T-helper 22 cell (primary cell): ENCODE data around the gene PRRC2B.
"Not testable (repeated sequence)": the region's sequence is repeated elsewhere in the genome, so short reads cannot be mapped to it uniquely, and the experiment has no call there.

ENCODE experiments used
- DNase-seq: peaks from one replicate; pipeline ENCODE4 v3.0.0-alpha.2; 2020; ENCODE audit warnings: low read depth

PRRC2B gene

DNA sequence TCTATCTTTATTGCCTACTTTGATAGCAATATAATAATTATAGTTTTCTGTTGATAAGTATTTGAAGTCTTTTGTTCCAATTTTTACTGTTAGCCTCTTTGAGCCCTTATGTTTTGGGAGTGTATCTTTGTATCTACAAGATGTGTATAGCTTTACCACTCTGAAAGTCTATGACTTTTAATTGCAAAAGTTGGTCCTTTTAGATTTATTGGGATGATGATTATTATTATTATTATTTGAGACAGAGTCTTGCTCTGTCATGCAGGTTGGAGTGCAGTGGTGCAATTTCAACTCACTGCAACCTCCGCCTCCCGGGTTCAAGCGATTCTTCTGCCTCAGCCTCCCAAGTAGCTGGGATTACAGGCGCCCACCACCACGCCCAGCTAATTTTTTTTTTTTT, 78.2 kb downstream of the PRRC2B start:
- DNase-seq = not testable (repeated sequence)

DNA sequence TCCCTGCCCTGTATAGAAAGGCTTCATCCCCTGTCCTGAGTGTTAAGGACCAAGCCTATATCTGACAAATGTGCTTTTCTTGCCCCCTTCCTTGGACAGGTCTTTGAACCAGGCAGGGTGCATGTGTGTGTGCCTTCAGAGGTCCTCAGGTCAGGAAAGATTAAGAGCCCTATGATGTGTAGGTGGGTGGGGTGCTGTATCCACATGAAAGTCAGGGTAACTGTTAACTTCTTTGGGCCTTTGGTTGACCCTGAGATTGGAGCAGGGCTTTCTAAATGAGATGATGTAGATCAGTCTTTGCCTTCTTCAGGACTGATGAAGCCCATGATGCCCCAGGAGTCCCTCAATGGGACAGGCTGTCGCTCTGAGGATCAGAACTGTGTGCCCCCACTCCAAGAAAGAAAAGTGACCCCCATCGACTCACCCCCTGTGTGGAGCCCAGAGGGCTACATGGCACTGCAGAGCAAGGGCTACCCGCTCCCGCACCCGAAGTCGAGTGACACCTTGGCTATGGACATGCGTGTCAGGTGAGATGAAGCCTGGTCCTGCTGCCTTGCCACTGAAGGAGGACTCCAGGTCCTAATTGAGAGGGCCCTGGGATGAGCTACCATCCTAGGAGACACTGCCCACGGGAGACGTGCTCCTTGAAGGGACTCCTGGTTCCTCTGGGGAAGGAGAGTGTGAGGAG, 79.5 kb downstream of the PRRC2B start:
- DNase-seq = no peak

DNA sequence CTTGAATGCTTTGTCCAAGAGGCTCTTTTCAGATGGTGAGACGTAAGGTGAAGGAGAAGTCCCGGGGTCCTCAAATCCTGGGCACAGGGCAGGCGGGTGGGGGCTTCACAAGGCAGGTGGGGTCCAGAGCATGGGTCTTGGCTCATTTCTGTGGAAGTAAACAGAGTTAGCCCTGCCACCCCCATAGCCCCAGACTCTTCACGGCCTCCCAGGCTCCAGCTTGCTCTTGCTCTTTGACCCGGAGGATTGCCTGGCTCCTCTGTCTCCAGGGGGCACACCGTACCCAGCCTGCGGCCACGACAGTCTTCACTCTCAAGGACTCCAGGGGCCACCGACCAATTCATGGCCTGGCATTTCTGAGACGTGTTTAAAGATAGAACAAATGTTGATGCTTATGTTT, 80.0 kb downstream of the PRRC2B start:
- DNase-seq = no peak

DNA sequence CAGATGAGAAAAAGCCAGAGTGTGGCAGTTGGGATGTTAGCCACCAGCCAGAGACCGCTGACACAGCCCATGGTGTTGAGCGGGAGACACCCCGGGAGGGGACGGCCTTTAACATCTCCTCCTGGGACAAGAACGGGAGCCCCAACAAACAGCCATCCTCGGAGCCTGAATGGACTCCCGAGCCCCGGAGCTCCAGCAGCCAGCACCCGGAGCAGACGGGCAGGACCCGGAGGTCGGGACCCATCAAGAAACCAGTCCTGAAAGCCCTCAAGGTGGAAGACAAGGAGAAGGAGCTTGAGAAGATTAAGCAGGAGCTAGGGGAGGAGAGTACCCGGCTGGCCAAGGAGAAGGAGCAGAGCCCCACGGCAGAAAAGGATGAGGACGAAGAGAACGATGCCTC, 80.8 kb downstream of the PRRC2B start:
- DNase-seq = no peak

DNA sequence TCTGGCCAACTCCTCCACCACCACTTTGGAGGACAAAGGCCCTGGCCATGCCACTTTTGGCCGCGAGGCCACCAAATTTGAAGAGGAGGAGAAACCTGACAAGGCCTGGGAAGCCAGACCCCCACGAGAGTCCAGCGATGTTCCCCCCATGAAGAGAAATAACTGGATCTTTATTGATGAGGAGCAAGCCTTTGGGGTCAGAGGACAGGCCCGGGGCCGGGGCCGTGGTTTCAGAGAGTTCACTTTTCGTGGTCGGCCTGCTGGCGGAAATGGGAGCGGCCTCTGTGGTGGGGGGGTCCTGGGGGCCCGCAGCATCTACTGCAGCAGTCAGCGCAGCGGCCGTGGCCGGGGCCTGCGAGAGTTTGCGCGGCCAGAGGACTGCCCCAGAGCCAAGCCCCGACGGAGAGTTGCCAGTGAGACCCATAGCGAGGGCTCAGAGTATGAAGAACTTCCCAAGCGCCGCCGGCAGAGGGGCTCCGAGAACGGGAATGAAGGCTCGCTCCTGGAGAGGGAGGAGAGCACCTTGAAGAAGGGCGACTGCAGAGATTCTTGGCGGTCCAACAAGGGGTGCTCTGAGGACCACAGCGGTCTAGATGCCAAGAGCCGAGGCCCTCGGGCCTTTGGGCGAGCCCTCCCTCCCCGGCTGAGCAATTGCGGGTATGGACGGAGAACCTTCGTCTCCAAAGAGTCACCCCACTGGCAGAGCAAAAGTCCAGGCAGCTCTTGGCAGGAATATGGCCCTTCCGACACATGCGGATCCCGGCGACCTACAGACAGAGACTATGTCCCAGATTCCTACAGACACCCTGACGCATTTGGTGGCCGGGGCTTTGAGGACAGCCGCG, 81.4 kb downstream of the PRRC2B start:
- no peak for DNase-seq

DNA sequence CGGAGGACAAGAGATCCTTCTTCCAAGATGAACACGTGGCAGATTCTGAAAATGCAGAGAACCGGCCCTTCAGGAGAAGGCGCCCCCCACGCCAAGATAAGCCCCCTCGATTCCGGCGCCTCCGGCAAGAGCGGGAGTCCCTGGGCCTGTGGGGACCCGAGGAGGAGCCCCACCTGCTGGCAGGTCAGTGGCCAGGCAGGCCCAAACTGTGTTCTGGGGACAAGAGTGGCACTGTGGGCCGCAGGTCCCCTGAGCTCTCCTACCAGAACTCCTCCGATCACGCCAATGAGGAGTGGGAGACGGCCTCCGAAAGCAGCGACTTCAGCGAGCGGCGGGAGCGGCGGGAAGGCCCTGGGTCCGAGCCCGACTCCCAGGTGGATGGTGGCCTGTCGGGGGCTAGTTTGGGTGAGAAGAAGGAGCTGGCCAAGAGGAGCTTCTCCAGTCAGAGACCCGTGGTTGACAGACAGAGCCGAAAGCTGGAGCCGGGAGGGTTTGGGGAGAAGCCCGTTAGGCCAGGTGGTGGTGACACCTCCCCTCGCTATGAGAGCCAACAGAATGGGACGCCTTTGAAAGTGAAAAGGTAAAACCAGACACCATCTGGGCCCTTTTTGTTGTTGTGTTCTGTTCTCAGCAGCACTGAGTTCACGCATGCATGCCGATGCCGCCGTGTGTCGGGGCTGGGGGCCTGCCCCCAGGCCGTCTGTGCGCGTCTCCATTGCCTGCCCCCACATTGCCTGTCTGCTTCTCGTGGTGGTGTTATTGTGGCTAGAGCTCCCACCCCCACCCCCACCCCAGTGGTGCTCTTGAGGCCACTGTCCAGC, 82.3 kb downstream of the PRRC2B start:
- no peak for DNase-seq

DNA sequence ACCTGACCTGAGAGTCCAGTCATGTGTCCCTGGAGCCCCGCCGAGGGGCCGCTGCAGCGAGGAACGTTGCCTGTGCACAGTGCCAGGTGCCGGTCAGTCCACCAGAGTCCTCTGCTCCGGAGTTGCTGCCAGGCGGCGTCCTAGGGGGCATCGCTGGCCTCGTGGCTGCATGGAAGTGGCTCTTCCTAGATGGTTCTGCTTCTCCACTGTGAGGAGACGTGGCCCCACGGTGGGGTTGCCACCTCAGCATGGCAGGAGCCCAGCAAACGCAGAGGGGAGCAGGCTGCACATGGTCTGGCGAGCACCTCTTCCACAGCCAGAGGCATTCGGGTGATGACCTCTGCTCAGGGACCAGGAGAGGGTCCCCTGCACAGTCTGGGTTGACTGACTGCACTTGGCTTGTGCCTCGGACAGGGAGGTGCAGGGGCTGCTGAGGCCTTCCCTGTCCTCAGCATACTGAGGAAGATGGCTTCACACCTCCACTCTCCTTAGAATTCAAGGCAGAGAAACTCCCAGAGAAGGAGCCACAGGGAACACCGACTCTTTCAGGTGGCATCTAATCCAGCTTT, 83.0 kb downstream of the PRRC2B start:
- no peak for DNase-seq

DNA sequence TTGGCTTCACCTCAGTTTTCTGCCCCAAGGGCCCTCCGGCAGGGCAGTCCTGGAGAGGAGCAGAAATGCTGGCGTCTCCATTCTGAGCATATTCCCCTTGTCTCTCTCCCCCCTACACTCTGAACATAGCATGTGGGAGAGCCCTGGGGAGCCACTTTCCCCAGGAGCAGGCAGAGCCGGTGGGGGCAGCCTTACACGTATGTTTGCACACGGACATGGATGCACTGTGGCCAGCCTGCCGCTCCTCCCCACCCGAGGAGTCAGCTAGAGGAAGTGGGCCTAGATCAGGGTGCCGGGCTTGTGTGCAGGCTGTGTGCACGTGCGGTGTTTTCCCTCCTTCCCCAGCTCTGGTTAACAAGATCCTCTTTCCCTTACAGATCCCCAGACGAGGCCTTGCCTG, 83.5 kb downstream of the PRRC2B start:
- no peak for DNase-seq

DNA sequence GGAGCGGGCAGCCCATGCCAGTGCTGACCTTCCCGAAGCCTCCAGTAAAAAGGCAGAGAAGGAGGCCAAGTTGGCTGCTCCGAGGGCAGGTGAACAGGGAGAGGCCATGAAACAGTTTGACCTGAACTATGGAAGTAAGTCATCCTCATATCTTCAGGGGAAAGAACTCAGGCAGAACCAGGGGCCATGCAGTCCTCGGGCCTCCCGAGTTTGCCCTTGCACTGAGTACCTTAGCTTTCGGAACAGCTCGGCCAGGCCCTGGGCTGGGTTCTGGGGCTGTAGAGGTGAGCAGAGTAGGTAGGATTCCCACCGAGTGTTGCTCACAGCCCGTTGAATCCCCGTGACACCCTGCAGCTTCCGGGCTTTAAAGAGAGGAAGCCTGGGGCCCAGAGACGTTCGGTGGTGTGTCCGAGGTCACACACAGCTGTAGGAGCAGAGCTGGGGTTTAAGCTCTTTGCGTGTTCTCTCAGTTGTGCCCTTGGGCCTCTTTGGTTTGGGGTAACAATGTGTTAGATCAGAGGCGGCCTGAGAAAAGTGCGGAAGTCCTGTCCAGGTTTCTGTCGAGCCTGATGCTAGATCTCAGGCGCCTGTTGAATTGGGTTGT, 84.0 kb downstream of the PRRC2B start:
- no peak for DNase-seq

DNA sequence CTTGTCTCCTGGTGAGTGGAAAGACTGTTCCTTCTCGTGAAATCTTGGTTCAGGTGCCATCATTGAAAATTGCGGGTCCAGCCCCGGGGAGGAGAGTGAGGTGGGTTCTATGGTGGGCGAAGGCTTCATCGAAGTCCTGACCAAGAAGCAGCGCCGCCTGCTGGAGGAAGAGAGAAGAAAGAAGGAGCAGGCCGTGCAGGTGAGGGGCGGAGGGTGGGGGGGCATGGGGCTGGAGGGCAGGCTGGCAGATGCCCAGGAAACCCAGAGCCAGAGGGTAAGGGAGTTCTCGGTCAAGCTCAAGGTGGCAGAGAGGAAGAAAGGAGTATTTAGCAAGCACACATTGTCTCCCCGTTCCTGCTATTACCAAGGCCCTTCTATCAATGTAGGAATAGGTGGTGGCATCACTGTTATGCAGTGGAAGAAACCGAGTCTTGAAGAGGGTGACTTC, 84.6 kb downstream of the PRRC2B start:
- no peak for DNase-seq

DNA sequence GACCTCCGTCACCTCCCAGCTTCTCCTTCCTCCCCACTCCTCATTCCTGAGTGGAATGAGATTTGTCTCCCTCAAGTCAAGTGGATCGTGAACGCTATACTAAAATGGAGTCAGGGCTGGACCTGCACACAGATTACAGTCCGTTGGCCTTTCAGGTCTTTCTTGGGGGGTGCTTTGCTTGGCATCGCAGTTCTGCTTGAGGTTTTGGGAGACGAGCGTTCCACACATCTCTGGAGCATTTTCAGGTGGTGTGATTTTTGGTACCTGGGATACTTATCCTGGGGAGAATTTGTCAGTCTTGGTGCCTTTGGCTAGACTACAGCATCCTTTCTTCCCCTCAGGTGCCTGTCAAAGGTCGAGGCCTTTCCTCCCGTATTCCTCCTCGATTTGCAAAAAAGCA, 85.0 kb downstream of the PRRC2B start:
- no peak for DNase-seq

DNA sequence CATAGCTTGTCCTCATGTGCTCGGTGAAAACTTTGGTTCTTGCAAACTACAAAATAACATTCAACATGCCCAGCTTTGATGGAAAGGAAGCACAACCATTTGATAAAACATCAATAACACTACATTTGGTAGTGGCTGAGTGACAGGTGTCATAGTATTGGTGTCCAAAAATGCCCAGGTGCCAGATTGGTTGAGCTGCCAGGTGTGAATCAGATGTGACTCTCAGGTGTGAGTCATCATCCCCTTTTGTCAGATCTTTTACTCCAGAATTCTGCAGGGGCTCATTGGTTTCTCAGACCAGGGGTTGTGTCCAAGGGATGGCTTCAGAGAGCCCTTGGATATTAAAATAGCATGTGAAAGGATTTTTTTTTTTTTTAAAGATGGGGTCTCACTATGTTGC, 86.4 kb downstream of the PRRC2B start:
- DNase-seq = no peak

DNA sequence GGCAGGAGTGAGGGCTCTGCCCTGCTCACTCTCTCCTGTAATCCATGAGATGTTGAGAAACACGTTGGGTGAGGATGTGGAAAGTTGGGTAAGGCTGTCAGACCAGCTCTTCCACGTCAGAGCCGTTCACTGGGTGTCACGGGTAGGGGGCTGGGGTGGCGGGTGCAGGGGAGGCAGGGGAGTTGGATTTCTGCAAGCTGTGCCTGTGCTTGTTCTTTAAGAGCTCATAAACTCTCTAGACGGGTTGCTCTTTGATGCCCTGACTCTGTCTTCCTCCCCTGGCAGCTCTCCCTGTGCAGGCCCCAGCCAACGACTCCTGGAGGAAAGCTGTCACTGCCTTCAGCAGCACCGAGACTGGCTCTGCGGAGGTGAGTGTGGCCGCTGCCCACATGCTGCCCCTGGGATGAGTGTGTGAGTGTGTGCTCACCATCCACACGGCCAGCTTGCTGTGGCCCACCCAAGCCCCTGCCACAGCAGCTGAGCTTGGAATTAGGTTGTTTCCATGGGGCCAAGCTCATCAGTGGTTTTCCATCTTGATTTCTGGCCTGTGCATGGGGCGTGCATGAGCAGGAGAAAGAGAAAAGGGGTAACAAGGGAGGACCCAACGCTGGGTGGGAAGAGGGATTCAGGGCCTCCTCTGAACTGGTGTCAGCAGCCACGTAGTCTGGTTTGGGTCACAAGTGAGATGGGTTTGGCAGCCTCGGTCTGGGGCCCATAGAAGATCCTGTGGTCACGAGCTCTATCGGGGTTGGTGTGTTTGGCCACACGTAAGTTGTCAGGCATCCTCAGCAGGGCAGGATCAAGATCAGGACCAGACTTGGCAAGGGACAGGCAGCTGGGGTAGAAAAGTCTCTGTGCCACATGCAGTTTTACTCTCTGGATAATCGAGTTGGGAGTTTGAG, 87.8 kb downstream of the PRRC2B start:
- DNase-seq = no peak

DNA sequence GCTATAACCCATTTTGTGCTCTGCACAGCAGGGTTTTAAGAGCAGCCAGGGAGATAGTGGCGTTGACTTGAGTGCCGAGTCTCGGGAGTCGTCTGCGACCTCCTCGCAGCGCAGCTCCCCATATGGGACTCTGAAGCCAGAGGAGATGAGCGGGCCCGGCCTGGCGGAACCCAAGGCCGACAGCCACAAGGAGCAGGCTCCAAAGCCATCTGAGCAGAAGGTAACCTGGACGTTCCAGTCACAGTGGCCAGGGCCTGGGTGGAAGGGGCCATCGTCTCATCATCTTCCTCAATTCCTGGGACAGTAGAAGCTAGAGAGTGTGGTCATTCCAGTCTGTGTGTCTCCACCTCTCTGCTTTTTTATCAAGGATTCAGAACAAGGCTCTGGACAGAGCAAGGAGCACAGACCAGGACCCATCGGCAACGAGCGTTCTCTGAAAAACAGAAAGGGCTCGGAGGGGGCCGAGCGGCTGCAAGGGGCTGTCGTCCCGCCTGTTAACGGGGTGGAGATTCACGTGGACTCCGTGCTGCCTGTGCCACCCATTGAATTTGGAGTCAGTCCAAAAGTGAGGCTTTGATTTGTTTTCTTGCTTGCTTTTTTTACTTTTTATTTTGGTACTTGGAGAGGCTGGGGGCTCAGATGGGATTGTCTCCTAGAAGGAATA, 88.6 kb downstream of the PRRC2B start:
- no peak for DNase-seq

DNA sequence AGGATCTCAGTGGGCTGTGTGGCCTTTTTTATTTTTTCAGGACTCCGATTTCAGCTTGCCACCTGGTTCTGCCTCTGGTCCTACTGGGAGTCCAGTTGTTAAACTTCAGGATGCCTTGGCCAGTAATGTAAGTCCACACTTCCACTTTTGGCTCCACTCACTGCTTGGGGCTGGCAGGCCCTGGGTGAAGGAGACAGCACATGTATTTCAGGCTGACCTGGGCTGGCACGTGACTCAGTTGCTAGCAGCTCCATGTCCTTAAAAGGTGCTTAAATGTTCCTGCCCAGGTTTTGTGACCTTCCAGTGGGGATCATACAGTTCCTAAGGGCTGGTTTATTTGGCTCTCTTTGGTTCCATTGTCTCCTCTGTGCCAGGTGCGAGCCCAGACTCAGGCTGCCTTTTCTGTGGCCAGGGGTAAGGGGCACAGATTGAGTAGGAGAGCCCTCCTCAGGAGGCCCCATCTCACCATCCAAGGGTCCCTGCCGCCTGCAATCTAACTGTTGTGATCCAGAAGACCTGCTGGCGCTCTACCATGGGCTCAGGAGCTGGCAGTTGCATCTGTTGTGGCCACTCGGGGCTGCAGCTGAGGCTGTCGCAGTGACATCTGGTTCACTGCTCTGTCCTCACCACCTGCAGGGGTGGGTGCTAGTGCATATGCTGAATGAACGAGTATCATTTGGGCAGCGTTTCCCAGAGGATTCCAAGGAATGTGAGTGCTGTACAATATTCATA, 89.6 kb downstream of the PRRC2B start:
- DNase-seq = no peak

DNA sequence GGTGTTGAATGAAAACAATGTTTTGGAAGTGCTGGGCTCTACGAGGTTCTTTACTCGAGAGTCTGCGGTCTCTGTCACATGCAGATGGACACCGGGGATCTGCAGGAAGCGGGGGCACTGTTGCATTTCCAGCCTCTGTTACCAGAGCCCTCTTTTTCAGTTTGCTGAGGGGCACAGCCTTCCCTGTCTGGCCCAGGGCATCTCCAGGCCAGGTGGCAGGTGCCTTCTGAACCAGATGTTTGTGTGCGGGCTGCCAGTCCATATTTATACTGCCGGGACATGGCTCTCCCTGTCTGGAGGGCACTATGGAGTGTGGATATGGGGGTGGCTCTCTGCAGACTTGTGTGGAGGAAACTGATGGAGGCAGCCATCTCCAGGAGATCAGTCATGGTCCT, 90.2 kb downstream of the PRRC2B start:
- no peak for DNase-seq

DNA sequence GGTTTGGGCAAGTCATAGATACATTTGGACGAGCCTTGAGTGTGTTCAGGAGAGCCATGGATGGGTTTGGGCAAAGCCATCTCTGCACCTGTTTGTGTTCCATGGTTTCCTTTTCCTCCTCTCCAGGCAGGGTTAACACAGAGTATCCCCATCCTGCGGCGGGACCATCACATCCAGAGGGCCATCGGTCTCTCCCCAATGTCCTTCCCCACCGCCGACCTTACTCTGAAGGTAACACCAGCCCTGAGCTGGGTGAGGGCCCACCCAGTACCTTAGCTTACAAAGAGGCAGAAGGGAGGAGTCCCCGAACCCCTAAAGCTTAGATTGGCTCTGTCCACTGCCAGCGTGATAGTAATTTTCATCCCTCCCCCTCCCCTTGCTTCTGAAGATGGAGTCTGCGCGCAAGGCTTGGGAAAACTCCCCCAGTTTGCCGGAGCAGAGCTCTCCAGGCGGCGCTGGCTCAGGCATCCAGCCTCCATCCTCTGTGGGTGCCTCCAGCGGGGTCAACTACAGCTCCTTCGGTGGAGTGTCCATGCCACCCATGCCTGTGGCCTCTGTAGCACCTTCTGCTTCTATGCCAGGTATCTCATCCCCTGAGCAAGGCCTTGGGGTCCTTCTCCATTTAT, 90.8 kb downstream of the PRRC2B start:
- DNase-seq = no peak

DNA sequence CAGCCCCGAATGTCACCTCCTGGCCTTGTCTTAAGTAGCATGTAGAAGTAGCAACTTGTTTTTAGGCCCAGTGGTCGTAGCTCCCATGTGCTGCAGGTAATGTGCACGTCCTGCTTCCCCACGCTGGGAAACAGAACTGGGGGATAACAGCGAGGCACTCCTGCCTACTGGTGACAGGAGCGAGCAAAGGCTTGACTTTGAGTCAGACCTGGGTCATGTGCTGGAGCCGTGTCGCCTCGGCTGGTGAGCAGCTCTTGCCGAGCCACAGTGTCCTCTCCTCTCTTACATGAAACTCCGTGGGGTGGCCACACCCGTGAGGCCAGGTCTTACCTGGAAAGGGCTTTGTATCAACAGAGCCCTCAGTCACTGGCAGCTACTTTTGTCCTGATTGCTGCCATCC, 91.3 kb downstream of the PRRC2B start:
- DNase-seq = no peak

DNA sequence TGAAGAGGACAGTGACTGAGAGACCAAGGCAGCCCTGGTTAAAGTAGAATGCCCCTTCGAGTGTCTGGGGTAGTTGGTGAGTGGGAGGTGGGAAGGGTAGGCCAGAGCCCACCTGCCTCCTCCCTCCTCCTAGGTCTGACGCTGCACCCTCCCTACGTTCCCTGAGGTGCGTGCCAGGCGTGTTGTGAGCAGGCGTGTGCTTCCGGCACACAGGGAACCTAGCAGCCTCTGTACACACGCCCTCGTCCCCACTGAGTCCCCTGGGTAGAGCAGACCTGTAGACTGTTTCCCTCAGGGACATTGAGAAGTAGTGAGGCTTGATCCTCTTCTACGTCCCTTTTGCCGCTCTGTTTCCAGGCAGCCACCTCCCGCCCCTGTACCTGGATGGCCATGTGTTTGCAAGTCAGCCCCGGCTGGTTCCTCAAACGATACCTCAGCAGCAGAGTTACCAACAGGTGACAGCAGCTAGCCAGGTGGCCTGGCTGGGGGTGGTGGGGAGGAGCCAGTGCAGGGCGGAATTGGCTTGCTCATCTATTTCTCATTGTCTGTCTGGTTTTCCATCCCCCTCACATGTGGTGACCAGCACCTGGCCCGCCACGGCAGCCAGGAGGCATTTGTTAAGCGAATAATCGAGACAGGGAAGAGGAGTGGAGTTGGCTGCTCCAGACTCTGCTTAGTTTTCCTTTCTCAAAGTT, 92.0 kb downstream of the PRRC2B start:
- DNase-seq = no peak
